Natural killer cell treated with Interleukin-12 subunit alpha and Interleukin-12 subunit beta and Interleukin-15 and Interleukin-18, amount 100 ng/mL, for 72 hours (primary cell): ENCODE results near the gene TSHZ2. TPM values are rescaled to one million over a fixed set of nuclear protein-coding genes. Genes with fewer than 3 reads are reported as not detected.

Source experiments
- ATAC-seq, 2 donors: fragments of 150-1000 bp; cut with Tn5 transposase in 1 of 2; sonication (Bioruptor Pico), chemical (Tn5 transposase) in 1 of 2; 2 replicates each; pipeline ENCODE4 v1.10.0; 2021
- DNase-seq: peaks from one replicate; pipeline ENCODE4 v3.0.0; 2022; ENCODE audit warnings: low spot score
- H3K27ac Mint-ChIP-seq, 2 donors: 1 replicate in 1 of 2; 2 replicates in 1 of 2; pipeline ENCODE4 v1.8.0; 2022; ENCODE audit warnings: mixed read lengths in 2 of 2, mild to moderate bottlenecking in 1 of 2, moderate library complexity in 1 of 2
- H3K27me3 Mint-ChIP-seq, 2 donors: 1 replicate in 1 of 2; 2 replicates in 1 of 2; pipeline ENCODE4 v1.8.0; 2022; ENCODE audit warnings: mixed read lengths in 2 of 2
- H3K36me3 Mint-ChIP-seq: one replicate; pipeline ENCODE4 v1.8.0; 2022; ENCODE audit warnings: mixed read lengths
- H3K4me1 Mint-ChIP-seq, 2 donors: 1 replicate in 1 of 2; 2 replicates in 1 of 2; pipeline ENCODE4 v1.8.0; 2022; ENCODE audit warnings: low read depth in 2 of 2, mixed read lengths in 2 of 2, mild to moderate bottlenecking in 1 of 2
- H3K4me3 Mint-ChIP-seq: one replicate; pipeline ENCODE4 v1.8.0; 2022; ENCODE audit warnings: mixed read lengths
- H3K9me3 Mint-ChIP-seq: 2 replicates; pipeline ENCODE4 v1.8.0; 2022; ENCODE audit warnings: mixed read lengths
- total RNA-seq, 2 donors: library from RNA; stranded (reverse); gene quantifications; one replicate each; pipeline ENCODE4 v1.2.3, GENCODE V29; 2022

The TSHZ2 gene
- total RNA-seq, 2 donors from 2014 or later: 0.05 to 1.1 TPM

GRCh38 chr20:53216856-53217576 lies 244.9 kb downstream of the TSHZ2 start:
- H3K9me3 Mint-ChIP-seq: no peaks in the 10 kb centered on the region
- H3K27ac Mint-ChIP-seq: no peak overlapping the region
- no peak overlapping the region for H3K4me3 Mint-ChIP-seq
- peaks cover 3 to 13% of the 10 kb centered on the region in 2 donors for H3K4me1 Mint-ChIP-seq
- H3K36me3 Mint-ChIP-seq: no peaks in the 10 kb centered on the region
- DNase-seq (peak; percentile 70), ATAC-seq (peak; percentile 73 to 76)
- H3K27me3 Mint-ChIP-seq: peaks cover 23 to 45% of the 10 kb centered on the region in 2 donors

GRCh38 chr20:53220482-53221307 lies 248.5 kb downstream of the TSHZ2 start:
- ATAC-seq: no peak
- no peak for DNase-seq
- H3K4me3 Mint-ChIP-seq: no peak overlapping the region
- no peaks in the 10 kb centered on the region for H3K4me1 Mint-ChIP-seq
- no peaks in the 10 kb centered on the region for H3K36me3 Mint-ChIP-seq
- peaks cover 20 to 26% of the 10 kb centered on the region in 2 donors for H3K27me3 Mint-ChIP-seq
- H3K9me3 Mint-ChIP-seq: no peaks in the 10 kb centered on the region
- H3K27ac Mint-ChIP-seq: no peak overlapping the region

- Mint-ChIP-seq H3K4me1 (no peaks in the 10 kb centered on the region), H3K9me3 (no peaks in the 10 kb centered on the region), H3K4me3 (no peak overlapping the region), H3K27ac (no peak overlapping the region), H3K27me3 (peaks cover 20 to 23% of the 10 kb centered on the region in 2 donors), H3K36me3 (no peaks in the 10 kb centered on the region)
- ATAC-seq (no peak), DNase-seq (no peak)
Observed at GRCh38 chr20:53221731-53222130, 249.6 kb downstream of the TSHZ2 start.

- no peak for ATAC-seq
- Mint-ChIP-seq H3K4me3 (no peak overlapping the region), H3K9me3 (no peaks in the 10 kb centered on the region), H3K4me1 (no peaks in the 10 kb centered on the region), H3K27ac (no peak overlapping the region), H3K36me3 (no peaks in the 10 kb centered on the region), H3K27me3 (peaks cover 20 to 23% of the 10 kb centered on the region in 2 donors)
- no peak for DNase-seq
Observed at GRCh38 chr20:53222416-53222815, 250.3 kb downstream of the TSHZ2 start.

GRCh38 chr20:53222932-53223331 lies 250.8 kb downstream of the TSHZ2 start:
- no peaks in the 10 kb centered on the region for H3K9me3 Mint-ChIP-seq
- ATAC-seq (no peak), DNase-seq (no peak)
- H3K36me3 Mint-ChIP-seq: no peaks in the 10 kb centered on the region
- H3K4me3 Mint-ChIP-seq: no peak overlapping the region
- no peaks in the 10 kb centered on the region for H3K4me1 Mint-ChIP-seq
- H3K27me3 Mint-ChIP-seq: peaks cover 17 to 23% of the 10 kb centered on the region in 2 donors
- no peak overlapping the region for H3K27ac Mint-ChIP-seq

GRCh38 chr20:53223626-53224172 lies 251.5 kb downstream of the TSHZ2 start:
- Mint-ChIP-seq H3K4me1 (no peaks in the 10 kb centered on the region), H3K4me3 (no peak overlapping the region), H3K36me3 (no peaks in the 10 kb centered on the region), H3K9me3 (no peaks in the 10 kb centered on the region), H3K27ac (no peak overlapping the region), H3K27me3 (peaks cover 14 to 21% of the 10 kb centered on the region in 2 donors)
- ATAC-seq: no peak
- no peak for DNase-seq

GRCh38 chr20:53224851-53225250 lies 252.7 kb downstream of the TSHZ2 start:
- no peaks in the 10 kb centered on the region for H3K9me3 Mint-ChIP-seq
- no peak overlapping the region for H3K27ac Mint-ChIP-seq
- DNase-seq: no peak
- ATAC-seq: no peak
- no peak overlapping the region for H3K4me3 Mint-ChIP-seq
- H3K36me3 Mint-ChIP-seq: no peaks in the 10 kb centered on the region
- peaks cover 16 to 21% of the 10 kb centered on the region in 2 donors for H3K27me3 Mint-ChIP-seq
- no peaks in the 10 kb centered on the region for H3K4me1 Mint-ChIP-seq

- H3K9me3 Mint-ChIP-seq: no peaks in the 10 kb centered on the region
- no peaks in the 10 kb centered on the region for H3K36me3 Mint-ChIP-seq
- no peak overlapping the region for H3K27ac Mint-ChIP-seq
- H3K4me3 Mint-ChIP-seq: no peak overlapping the region
- DNase-seq: no peak
- H3K4me1 Mint-ChIP-seq: no peaks in the 10 kb centered on the region
- peaks cover 9 to 22% of the 10 kb centered on the region in 2 donors for H3K27me3 Mint-ChIP-seq
- no peak for ATAC-seq
Observed at GRCh38 chr20:53226826-53227225, 254.7 kb downstream of the TSHZ2 start.

- no peak for DNase-seq
- no peak for ATAC-seq
- Mint-ChIP-seq H3K27ac (no peak overlapping the region), H3K4me3 (no peak overlapping the region), H3K36me3 (no peaks in the 10 kb centered on the region), H3K4me1 (no peaks in the 10 kb centered on the region), H3K9me3 (no peaks in the 10 kb centered on the region), H3K27me3 (peaks cover 9 to 22% of the 10 kb centered on the region in 2 donors)
Observed at GRCh38 chr20:53227523-53227922, 255.4 kb downstream of the TSHZ2 start.

- no peak for ATAC-seq
- H3K9me3 Mint-ChIP-seq: no peaks in the 10 kb centered on the region
- H3K4me3 Mint-ChIP-seq: no peak overlapping the region
- no peak overlapping the region for H3K27ac Mint-ChIP-seq
- H3K27me3 Mint-ChIP-seq: peaks cover 27 to 33% of the 10 kb centered on the region in 2 donors
- DNase-seq: no peak
- H3K4me1 Mint-ChIP-seq: no peaks in the 10 kb centered on the region
- no peaks in the 10 kb centered on the region for H3K36me3 Mint-ChIP-seq
Observed at GRCh38 chr20:53231061-53231460, 258.9 kb downstream of the TSHZ2 start.

GRCh38 chr20:53237461-53237860 lies 265.3 kb downstream of the TSHZ2 start:
- H3K27me3 Mint-ChIP-seq: peaks cover 32 to 48% of the 10 kb centered on the region in 2 donors
- H3K4me3 Mint-ChIP-seq: no peak overlapping the region
- no peak for DNase-seq
- no peaks in the 10 kb centered on the region for H3K36me3 Mint-ChIP-seq
- H3K9me3 Mint-ChIP-seq: no peaks in the 10 kb centered on the region
- no peak overlapping the region for H3K27ac Mint-ChIP-seq
- H3K4me1 Mint-ChIP-seq: no peaks in the 10 kb centered on the region
- ATAC-seq: no peak

- DNase-seq: no peak
- Mint-ChIP-seq H3K4me1 (no peaks in the 10 kb centered on the region), H3K27me3 (peaks cover 34 to 52% of the 10 kb centered on the region in 2 donors), H3K36me3 (no peaks in the 10 kb centered on the region), H3K27ac (no peak overlapping the region), H3K9me3 (no peaks in the 10 kb centered on the region), H3K4me3 (no peak overlapping the region)
- ATAC-seq: no peak
Observed at GRCh38 chr20:53238121-53238660, 266.0 kb downstream of the TSHZ2 start.

GRCh38 chr20:53243152-53243551 lies 271.0 kb downstream of the TSHZ2 start:
- no peaks in the 10 kb centered on the region for H3K4me1 Mint-ChIP-seq
- ATAC-seq: no peak
- no peak overlapping the region for H3K27ac Mint-ChIP-seq
- H3K9me3 Mint-ChIP-seq: no peaks in the 10 kb centered on the region
- H3K36me3 Mint-ChIP-seq: no peaks in the 10 kb centered on the region
- H3K4me3 Mint-ChIP-seq: no peak overlapping the region
- DNase-seq: no peak
- peaks cover 29 to 43% of the 10 kb centered on the region in 2 donors for H3K27me3 Mint-ChIP-seq

GRCh38 chr20:53244711-53245110 lies 272.6 kb downstream of the TSHZ2 start:
- no peaks in the 10 kb centered on the region for H3K4me1 Mint-ChIP-seq

More at GRCh38 chr20:53244711-53245110, 272.6 kb downstream of the TSHZ2 start:
- DNase-seq: no peak
- ATAC-seq: no peak
- no peaks in the 10 kb centered on the region for H3K9me3 Mint-ChIP-seq
- peaks cover 28 to 51% of the 10 kb centered on the region in 2 donors for H3K27me3 Mint-ChIP-seq
- H3K36me3 Mint-ChIP-seq: no peaks in the 10 kb centered on the region
- no peak overlapping the region for H3K27ac Mint-ChIP-seq
- H3K4me3 Mint-ChIP-seq: no peak overlapping the region
